GM19397 (cell line): Measurements from ENCODE around the gene SAMD8.
"Not testable (repeated sequence)": the region's sequence is repeated elsewhere in the genome, so short reads cannot be mapped to it uniquely, and the experiment has no call there.

Experiments
- ATAC-seq: cut with Tn5 transposase; IDR thresholded peaks from one replicate; pipeline ENCODE4 v1.9.1; 2021; ENCODE audit warnings: mild to moderate bottlenecking, moderate library complexity; ENCODE audit not compliant: unreplicated experiment

SAMD8 gene

DNA sequence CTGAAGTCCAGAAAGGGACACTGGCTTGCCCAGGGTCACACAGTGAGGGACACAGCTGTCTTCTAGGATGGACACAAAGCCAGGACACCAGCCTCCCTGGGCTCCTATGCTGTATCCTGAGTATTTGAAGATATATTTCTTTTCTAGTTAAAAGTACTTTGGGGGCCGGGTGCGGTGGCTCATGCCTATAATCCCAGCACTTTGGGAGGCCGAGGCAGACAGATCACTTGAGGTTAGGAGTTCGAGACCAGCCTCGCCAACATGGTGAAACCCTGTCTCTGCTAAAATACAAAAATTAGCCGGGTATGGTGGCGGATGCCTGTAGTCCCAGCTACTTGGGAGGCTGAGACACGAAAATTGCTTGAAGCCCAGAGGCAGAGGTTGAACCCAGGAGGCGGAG is 4.6 kb upstream of the SAMD8 start:
- ATAC-seq, result not testable (repeated sequence)

DNA sequence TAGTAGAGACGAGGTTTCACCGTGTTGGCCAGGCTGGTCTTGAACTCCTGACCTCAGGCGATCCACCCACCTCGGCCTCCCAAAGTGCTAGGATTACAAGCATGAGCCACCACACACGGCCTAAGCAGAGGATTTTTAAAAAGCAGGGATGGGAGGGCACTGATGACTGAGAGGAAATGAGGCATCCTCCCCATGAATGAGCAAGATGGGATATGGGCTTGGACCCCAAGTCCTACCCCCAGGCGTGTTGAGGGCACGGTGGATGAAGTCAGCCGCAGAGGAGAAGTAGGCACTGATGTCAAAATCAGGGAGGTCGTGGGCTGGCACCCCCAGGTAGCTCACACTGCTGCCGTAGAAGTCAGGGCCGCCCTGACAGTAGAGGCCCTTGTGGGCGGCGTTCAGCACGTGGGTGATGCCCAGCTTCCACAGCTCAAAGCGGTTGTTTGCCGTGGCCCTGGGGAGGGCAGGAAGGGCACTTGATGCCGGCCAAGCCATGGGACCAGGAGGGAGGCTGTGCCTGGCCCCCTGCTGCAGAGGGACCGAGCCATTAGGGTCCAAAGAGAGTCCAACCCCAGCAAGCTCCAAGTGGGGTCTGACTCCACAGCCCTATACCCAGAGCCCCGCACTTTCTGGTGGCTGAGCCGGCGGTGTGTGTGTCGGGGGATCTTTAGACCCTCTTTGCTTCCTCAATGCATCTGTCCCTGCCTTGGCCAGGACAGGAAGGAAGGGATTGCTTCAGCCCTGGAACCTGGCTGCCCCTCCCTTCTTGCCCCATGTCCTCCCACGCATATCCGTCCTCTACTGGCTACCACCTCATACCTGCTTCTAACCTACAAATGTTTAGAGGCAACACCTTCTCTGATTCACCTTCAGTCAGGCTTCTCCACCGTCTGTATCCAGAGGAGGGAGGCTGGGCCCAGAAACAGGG is 3.4 kb upstream of the SAMD8 start:
- no peak for ATAC-seq

- ATAC-seq, result no peak
Observed at GRCh38 chr10:75108684-75109458, 2.6 kb upstream of the SAMD8 start.

GRCh38 chr10:75109459-75109778 is 2.0 kb upstream of the SAMD8 start:
- ATAC-seq, result no peak

- no peak for ATAC-seq
Observed at GRCh38 chr10:75110006-75110632, 1.3 kb upstream of the SAMD8 start.

DNA sequence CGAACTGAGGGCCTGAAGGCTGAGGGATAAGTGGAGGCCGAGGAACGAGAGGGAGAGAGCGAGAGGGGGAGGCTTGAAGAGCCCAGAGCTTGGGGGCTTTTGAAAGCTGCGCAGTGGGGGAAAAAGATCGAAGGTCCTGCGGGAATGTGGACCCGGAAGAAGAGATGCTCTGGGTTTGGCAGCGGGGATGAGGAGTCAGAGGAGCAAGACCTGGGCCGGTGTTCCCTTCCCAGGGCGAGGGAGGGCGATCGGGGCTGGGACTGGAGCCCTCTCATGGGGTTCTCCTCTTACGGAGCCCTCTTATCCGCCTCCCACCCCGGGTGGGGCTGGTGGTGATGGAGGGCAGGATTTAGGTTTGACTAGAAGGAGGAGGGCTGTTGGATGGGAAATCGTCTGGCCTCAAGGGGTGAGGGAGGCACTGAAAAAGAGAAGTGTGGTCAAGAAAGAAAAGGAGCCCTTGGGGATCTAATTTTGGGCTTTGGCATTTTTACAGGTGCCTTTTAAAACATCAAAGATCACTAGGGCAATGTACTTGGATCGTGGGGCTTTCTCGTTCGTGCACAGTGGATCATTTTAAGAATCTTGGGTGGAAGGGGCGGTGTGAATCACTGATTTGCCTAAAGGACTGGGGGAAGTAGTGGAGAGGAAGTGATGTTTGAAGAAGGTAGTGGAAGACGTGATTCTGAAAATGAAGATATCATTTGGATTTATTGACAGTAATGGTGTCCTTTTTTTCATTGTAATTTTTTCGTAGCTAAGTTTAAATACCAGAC is 637 bp downstream of the SAMD8 start:
- ATAC-seq, result peak; percentile 17

DNA sequence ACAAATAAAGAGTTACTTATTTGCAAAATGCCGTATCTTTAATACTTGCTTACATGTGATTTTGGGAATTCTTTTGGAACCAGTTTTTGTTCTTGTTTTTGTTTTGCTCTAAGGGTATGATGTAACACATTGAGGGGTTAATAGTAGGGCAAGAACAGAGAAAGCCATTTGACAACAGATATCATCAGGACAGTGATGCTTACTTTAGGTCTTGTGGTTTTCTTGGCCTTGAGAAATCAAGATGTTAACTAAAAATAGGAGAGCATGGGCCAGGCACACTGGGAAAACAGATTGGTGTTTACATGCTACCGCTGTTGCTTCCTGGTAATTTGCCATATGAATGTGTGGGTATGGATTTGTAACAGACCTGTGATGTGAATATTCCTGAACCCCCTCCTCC is 3.7 kb downstream of the SAMD8 start:
- ATAC-seq, result no peak

GRCh38 chr10:75116941-75117775 is 5.7 kb downstream of the SAMD8 start:
- not testable (repeated sequence) for ATAC-seq

- no peak for ATAC-seq
Observed at GRCh38 chr10:75117995-75118394, 6.5 kb downstream of the SAMD8 start.

GRCh38 chr10:75119444-75120066 is 8.1 kb downstream of the SAMD8 start:
- not testable (repeated sequence) for ATAC-seq

- no peak for ATAC-seq
Observed at GRCh38 chr10:75121322-75121721, 9.9 kb downstream of the SAMD8 start.

GRCh38 chr10:75122505-75122904 is 11.0 kb downstream of the SAMD8 start:
- ATAC-seq, result no peak

DNA sequence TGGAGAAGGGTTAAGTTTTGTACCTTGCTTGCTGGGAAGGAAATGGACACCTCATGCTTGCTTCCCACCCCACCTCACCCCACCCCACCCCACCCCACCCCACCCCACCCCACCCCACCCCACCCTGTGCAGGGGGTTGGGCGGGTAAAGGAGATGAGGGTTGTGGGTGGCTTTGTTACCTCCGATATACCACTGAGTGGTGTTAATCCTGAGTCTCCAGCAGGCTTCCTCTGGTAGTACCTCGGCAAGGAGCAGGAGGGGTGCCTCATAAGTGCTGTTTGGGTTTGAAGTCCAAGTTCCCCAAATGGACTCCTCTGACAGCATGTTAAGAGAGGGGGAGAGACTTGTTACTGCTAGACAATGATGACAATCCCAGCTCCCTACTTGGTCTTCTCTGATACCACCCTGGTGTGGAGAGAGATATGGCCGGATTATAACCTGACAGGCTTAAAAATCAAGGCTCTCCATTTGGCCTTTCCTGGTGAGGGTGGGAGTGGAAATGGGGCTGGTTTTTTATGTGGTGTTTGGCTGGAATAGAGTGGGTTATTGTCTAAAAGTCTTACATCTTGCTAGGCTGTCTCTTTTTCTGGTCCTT is 11.7 kb downstream of the SAMD8 start:
- ATAC-seq, result no peak

- no peak for ATAC-seq
Observed at GRCh38 chr10:75126277-75126676, 14.8 kb downstream of the SAMD8 start.

DNA sequence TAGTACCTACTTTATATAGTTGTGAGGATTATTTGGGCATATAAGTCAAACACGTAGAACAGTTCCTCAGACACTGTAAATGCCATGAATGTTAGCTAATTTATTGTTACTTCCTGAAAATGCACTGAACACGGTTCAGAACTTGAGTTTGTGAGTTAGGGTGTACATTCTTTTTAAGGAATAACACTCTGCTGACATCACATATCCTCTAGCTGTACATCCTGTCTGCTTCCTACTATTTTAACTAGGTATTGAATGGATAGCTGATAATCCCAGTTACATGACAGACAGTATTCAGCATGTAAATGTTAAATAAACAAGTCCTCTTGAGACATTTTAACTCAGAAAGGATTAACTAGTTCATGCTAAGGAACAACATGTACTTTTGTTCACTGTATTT is 16.0 kb downstream of the SAMD8 start:
- no peak for ATAC-seq

DNA sequence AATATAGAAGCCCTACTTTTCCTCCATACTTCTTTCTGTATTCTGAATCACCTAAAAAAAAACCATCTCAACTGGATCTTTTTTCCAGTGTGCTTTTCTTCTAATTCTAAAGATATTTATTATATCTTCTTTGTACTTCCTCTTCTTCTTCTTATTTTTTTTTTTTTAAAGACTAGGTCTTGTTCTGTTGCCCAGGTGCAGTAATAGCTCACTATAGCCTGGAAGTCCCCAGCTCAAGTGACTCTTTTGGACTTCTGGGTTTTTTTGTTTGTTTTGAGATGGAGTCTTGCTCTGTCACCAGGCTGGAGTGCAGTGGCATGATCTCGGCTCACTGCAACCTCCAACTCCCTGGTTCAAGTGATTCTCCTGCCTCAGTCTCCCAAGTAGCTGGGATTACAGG is 17.5 kb downstream of the SAMD8 start:
- not testable (repeated sequence) for ATAC-seq

- ATAC-seq, result no peak
Observed at GRCh38 chr10:75129537-75129936, 18.1 kb downstream of the SAMD8 start.

DNA sequence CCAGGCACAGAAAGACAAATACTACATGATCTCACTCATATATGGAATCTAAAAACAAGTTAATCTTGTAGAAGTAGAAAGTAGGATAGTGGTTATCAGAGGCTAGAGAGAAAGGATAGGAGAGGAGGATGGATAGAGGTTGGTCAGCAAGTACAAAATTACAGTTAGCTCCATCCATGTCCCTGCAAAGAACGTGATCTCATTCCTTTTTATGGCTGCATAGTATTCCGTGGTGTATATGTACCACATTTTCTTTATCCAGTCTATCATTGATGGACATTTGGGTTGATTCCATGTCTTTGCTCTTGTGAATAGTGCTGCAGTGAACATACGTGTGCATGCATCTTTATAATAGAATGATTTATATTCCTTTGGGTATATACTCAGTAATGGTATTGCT is 22.2 kb downstream of the SAMD8 start:
- not testable (repeated sequence) for ATAC-seq

DNA sequence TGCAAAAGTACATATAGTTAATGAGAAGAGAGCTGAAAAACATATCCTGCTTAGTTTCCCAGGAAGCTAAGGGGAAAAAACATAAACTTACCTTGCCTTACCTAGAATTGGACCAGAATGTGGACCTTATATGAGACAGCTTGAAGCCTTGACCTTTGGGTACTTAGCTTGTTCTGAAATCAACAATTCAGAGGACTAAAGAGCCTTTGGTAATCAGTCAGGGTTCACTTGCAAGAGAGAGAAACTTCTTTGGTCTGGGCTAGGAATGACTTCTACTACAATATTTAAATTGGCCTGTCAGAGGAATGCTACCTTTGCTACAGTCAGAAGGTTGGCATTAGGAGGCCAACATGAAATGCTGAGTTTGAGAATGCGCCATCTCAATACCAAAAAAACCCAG is 24.9 kb downstream of the SAMD8 start:
- ATAC-seq, result no peak
